ENCODE measurements around the gene SFR1.
"Not testable (repeated sequence)": the region's sequence is repeated elsewhere in the genome, so short reads cannot be mapped to it uniquely, and the experiment has no call there.

SFR1 gene

DNA sequence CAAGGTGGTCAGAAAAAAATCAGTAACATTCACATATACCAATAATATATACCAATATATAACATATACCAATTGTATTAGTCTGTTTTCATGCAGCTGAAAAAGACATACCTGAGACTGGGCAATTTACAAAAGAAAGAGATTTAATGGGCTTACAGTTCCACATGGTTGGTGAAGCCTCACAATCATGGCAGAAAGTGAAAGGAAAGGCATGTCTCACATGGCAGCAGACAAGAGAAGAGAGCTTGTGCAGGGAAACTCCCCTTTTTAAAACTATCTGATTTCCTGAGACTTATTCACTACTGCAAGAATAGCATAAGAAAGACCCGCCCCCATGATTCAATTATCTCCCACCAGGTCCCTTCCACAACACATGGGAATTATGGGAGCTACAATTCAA is 52.2 kb downstream of the SFR1 start:
- DNase-seq (ENCODE audit: low read depth): not testable (repeated sequence)

Data from EH (cell line).